ENCODE results near the gene ZNF214.

- TF ChIP-seq CTCF (conservative IDR thresholded peaks at IDR 0.05) (no peak), ZFX (IDR thresholded peaks at IDR 0.05) (no peak)
Measured at GRCh38 chr11:7031471-7031871, 11.3 kb upstream of the ZNF214 start.

Measured in C4-2B (cell line).